KOPT-K1 (cell line): ENCODE results near the gene IGSF9.
"Not testable (repeated sequence)": the region's sequence is repeated elsewhere in the genome, so short reads cannot be mapped to it uniquely, and the experiment has no call there.

Experiments used
- H3K27ac ChIP-seq: fragments of 200-600 bp; sonication (generic); 2 replicates; pipeline ENCODE4 v1.5.1; 2016; ENCODE audit warnings: antibody characterized with exemption, mild to moderate bottlenecking, low read depth, low read length; ENCODE audit not compliant: poor library complexity, severe bottlenecking
- H3K36me3 ChIP-seq: fragments of 200-600 bp; sonication (generic); 2 replicates; pipeline ENCODE4 v1.5.1; 2017; ENCODE audit warnings: antibody characterized with exemption, mild to moderate bottlenecking, low read length, moderate library complexity; ENCODE audit not compliant: insufficient read depth
- H3K9me3 ChIP-seq: fragments of 200-600 bp; sonication (generic); 2 replicates; pipeline ENCODE4 v1.5.1; 2017; ENCODE audit warnings: antibody characterized with exemption, low read length, mild to moderate bottlenecking; ENCODE audit not compliant: insufficient read depth, poor library complexity, severe bottlenecking

IGSF9 gene

DNA sequence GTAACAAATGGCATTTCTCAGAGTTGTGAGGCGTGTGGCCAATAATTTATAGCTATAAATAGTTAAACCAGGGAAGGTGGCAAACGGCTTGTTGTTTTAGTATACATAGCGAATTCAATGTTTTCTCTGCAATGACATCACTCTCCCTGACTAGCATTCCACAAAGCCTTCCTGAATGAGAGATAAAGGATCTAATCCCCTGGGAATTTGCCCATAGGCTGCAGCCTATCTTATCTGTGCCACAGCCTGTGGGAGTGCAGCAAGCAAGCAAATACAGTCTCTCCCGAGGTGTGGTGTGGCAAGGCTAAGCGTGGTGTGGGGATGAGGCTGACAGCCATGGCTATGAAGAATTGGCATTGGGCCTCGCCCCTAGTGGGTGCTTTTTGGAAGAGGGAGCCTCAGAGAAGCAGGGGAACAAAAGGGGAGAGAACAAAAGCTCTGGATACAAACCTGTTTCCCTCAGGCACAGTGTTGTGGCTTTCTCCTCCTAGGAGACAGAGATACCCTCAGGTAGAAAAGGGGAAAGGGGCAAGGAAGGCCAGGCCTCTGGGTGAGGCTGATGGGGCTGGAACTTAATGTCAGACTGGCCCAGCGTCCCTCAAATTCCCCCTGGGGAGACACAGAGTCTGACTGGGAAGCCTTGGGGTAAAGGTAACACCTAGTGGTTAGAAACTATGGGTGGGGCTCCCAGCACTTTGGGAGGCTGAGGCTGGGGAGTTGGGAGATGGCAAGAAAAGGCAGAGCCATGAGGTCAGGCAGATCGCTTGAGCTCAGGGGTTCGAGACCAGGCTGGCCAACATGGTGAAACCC, 29.0 kb downstream of the IGSF9 start:
- H3K9me3 ChIP-seq: no peaks in the 10 kb centered on the region
- H3K27ac ChIP-seq: no peak overlapping the region
- peaks cover 62% of the 10 kb centered on the region for H3K36me3 ChIP-seq

DNA sequence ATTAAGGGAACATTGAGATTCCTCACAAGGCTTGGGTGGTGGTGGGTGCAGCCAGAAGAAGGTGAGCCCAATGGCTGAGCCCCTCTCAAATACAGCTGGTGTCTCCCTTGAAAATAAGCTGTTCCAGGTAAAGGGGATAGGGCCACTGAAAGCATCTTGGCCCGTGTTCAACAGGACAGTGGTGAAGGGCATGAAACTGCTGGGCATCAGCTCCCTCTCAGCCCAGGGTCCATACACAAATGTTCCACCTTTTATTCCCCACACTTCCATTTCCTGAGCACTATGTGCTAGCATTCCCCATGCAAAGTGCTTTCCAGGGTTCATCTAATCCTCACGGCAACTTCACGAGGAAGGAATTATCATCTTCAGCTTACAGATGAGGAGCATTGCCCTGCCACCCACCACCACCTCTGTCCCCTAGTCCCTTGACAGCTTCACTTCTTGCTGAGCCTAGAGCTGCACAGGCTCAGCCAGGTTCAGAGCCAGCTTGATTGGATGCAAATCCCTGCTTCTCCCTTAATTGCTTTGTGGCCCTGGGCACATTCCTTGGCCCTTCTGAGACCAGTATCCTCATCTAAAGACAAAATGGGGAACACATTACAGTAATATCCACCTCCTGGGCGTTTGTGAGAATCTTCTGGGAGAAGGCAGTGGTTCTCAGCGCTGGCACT, 29.7 kb downstream of the IGSF9 start:
- Histone ChIP-seq H3K27ac (no peak overlapping the region), H3K36me3 (peaks cover 55% of the 10 kb centered on the region)

DNA sequence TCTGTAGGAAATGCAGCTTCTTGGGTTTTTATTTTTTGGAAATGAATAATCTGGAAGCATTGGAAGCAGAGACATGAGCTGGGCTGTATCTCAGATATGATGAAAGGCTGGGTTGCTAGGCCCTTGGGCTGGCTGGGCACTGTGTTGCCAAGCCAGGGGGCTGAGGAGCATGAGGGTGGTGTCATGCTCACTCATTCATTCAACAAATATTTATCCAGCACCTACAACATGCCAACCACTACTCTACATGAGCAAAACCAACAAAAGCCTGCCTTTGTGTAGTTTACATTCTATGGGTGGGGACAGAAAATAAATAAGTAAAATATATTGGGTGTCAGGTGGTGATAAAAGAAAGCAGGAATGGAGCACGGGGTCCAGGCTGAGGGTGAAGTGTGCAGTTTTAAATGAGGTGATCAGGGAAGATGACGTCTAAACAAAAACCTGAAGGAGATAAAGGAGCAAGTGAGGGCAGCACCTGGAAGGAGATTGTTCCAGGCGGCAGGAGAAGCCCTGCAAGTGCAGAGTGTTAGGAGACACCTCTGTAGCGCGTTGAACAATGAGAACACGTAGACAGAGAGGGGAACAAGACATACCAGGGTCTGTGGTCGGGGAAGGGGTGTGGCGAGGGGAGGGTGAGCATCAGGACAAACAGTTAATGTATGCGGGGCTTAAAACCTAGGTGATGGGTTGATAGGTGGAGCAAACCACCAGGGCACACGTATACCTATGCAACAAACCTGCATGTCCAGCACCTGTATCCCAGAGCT, 31.0 kb downstream of the IGSF9 start:
- no peak overlapping the region for H3K27ac ChIP-seq
- H3K9me3 ChIP-seq: no peaks in the 10 kb centered on the region
- peaks cover 42% of the 10 kb centered on the region for H3K36me3 ChIP-seq

More for the DNA sequence above, 29.7 kb downstream of the IGSF9 start:
- no peaks in the 10 kb centered on the region for H3K9me3 ChIP-seq

DNA sequence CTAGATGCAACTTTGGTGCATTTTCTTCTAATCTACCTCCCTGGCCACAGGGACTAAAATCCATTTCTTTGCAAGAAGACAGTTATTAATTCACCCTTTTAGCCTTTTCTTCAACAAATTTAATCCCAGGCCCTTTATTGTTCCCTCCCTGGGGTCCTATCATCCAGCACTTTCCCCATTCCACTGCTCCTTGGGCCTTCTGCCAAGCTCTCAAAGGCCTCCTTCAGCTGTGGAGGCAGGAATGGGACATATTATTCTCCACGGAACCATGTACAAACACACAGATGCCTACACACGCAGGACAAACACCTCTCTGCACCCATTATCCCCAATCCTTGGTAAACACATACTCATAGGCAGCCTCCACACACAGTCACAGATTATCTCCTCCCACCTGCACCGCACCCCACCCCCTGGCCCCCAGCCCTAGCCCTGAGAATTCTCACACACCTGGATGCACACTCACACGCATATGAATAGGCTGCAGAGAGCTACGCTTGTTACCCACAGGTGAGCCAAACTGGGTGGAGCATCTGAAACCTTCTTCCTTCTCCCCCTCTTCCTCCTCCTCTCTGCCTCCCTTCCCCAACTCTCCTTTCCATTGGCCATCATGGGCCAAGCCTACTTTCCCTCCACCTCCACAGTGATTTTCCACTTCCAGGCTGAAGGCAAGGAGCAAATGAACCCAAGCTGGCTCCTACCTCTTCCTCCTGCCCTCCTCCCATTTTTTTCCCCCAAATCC, 31.8 kb downstream of the IGSF9 start:
- H3K27ac ChIP-seq: no peak overlapping the region
- H3K9me3 ChIP-seq: no peaks in the 10 kb centered on the region
- H3K36me3 ChIP-seq: peaks cover 34% of the 10 kb centered on the region

DNA sequence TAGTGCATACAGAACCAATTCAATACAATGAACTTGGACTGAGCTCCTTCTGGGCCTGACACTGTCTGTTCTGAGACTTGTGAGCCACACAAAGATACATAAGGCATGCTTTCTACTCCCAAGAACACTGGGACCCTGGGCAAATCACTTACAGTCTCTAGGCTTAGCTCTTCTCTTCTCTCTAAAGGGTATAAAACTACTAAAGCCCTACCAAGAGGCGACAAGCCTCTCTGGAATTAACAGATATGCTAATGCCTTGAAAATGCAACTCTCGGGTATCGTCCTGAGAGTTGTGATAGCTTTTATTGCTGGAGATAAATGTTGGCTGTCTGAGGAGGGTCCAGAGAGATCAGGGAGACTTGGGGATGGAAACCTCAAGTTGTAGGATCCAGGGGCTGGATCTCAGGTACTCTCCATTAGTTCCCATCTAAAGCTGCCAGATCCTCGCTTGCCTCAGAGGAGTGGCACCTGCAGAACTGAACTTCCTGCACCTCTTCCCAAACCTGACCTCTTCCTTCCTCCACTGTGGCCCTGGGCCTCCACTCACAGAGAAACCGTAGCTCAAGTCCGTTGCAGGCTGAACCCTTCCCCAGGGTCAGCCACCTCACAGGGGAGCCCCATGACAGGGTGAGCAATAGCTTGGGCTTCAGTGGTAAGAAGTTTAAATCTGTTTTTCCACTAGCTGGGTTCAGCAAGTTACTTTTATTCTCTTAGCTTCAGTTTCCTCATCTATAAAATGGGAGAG, 33.9 kb downstream of the IGSF9 start:
- peaks cover 13% of the 10 kb centered on the region for H3K36me3 ChIP-seq
- no peaks in the 10 kb centered on the region for H3K9me3 ChIP-seq
- peak overlapping the region; percentile 75 for H3K27ac ChIP-seq

DNA sequence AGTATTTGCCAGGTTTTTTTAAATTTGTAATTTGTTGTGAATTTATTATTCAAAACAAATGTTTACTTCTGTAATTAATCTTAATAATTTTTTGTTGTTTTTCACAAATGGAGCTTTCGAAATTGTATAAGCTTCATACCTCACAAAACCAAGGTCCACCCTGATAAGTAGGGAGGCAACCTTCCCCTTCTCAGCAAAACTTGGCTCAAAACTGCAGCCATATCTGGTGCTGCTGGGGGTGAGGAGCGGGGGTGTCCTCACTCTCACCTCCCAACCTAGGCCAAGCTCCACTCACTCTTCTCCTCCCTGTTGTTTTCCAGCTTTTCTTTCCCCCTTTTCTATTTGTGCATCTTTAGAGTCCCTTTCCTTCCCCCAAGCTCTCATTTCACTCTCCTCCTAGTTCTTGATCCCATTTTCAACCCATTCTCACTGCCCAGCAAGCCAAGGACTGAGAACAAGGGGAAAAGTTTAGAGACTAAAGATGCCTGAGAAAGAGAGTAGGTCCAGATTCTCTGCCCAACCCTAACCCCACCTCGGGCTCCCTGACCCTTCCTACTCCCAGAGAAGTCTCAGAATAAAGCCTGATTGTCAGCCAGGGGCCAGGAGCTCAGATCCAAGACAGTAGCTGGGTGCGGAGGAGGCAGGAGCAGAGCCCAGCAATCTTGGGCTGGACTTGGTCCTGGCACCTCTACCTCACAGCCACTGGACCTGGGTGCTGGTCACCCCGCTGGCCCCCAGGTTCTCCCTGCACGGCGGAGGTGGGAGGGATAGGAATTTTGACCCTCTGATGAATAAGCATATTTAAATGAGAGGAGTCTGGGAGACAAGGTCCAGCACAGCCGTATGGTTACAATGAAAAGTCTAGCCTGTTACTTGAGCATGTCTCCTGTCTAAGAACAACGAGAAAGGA, 37.1 kb downstream of the IGSF9 start:
- Histone ChIP-seq H3K36me3 (no peaks in the 10 kb centered on the region), H3K27ac (no peak overlapping the region), H3K9me3 (no peaks in the 10 kb centered on the region)

DNA sequence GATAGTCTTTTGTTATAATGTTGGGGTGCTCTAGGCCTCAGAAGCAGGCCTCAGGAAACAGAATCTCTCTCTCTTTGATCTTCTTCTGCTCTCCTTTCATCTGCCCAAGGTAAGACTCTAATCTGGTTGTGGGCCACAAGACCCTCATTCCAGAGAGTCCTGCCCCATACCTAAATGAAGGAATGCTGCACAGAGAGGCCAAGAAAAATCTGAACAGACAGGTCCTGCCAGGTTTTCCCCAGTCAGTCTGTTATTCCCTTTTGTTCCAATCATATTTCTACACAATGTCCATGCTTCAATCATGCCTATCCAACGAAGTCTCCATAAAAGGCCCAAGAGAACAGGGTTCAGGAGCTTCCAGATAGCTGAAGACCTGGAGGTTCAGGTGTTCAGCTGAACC, 38.5 kb downstream of the IGSF9 start:
- H3K27ac ChIP-seq: no peak overlapping the region
- no peaks in the 10 kb centered on the region for H3K9me3 ChIP-seq
- H3K36me3 ChIP-seq: no peaks in the 10 kb centered on the region

DNA sequence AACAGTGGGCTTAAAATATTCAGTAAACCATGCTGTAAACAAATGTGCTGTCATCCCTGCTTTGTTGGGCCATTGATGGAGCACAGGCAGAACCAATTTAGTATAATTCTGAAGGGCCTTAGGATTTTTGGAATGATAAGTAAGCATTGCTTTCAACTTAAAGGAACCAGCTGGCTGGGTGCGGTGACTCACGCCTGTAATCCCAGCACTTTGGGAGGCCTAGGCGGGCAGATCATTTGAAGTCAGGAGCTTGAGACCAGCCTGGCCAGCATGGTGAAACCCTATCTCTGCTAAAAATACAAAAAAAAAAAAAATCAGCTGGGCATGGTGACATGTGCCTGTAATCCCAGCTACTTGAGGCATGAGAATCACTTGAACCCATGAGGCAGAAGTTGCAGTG, 41.4 kb downstream of the IGSF9 start:
- not testable (repeated sequence) for H3K36me3 ChIP-seq, H3K27ac ChIP-seq, H3K9me3 ChIP-seq

DNA sequence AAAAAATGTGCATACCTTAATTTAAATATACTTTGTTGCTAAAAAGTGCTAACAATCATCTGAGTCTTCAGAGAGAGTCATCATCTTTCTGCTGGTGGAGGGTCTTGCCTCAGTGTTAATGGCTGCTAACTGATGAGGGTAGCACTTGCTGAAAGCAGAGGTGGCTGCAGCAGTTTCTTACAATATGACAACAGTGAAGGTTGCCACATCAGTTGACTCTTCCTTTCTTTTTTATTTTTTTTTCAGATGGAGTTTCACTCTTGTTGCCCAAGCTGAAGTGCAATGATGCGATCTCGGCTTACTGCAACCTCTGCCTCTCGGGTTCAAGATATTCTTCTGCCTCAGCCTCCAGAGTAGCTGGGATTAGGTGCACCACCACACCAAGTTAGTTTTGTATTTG, 42.9 kb downstream of the IGSF9 start:
- Histone ChIP-seq H3K9me3 (no peaks in the 10 kb centered on the region), H3K27ac (no peak overlapping the region), H3K36me3 (no peaks in the 10 kb centered on the region)

DNA sequence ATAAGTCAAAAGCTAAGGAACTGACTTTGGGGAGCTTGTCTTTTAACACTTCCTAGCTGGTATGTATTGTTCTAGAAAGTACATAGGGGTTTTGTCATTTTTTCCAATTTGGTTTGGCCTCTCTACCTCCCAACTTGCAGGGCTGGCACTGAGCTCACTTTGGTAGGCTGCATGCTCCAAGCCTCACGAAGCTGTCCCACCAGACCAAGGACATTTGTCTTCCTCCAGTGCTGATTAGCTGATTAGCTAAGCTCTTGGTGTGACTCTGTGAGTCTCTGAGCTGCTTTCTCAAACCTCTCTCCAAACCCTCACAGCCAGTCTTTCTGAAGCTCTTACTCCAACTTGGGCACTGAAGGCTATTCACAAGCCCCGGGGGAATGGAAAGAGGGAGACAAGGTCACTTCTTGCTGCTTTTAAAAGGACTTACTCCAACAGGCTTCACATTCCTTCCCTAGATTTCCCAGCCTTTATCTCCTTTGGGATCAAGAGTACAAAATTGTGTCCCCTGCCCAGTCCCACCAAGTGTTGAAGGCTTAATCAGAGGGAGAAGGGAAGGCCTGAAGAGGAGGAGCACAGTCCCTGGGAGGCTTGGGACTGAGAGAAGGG, 44.6 kb downstream of the IGSF9 start:
- no peak overlapping the region for H3K27ac ChIP-seq
- H3K36me3 ChIP-seq: no peaks in the 10 kb centered on the region
- no peaks in the 10 kb centered on the region for H3K9me3 ChIP-seq

DNA sequence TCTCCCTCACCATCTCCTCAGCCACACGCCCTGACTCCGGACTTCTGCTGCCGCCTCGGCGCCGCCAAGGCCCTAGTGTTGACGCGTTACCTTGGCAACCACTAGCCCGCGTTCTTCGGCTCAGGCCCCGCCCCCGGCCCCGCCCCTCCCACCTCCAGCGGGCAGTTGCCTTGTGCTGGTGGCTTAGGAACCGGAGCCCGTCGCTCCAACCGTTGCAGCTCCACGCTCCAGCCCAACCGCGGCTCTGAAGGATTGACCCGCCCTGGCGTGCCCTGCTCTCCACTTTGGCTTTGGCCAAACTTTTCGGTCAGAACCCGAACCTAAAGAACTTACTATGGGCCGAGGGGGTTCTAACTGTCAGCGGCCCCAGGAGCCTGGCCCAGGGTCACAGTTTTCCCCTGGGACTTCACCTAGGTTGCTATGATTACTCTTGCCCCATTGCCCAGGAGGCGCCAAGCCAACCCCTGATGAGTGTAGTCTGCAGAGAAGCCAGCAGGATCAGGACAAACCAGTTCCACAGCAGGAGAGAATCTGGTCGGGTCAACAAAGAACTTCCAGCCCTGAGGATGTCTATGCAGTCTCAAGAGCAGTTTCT, 45.2 kb downstream of the IGSF9 start, which contains the start of gene CFAP45:
TSS of gene CFAP45 (minus strand) at position 80 of the 595 bp plus-strand sequence. CDS start at position 13, 67 bp downstream.
- Histone ChIP-seq H3K9me3 (no peaks in the 10 kb centered on the region), H3K27ac (no peak within 1 kb of the TSS), H3K36me3 (no peaks in the 10 kb centered on the region)

DNA sequence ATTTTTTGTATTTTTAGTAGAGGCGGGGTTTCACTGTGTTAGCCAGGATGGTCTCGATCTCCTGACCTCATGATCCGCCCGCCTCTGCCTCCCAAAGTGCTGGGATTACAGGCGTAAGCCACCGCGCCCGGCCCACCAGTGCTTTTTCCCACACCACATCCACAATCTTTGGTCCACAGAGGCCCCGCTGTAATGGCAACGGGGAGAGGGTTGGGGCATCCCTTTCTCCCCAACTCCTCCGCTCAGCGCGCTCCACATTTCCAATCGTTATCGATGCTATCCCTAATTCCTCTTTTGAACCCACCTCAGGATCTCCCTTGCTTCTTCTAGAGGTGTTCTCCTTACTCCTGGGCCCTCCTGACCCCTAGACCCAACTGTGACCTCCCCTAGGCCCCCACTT, 45.8 kb downstream of the IGSF9 start:
- not testable (repeated sequence) for H3K27ac ChIP-seq, H3K9me3 ChIP-seq, H3K36me3 ChIP-seq

DNA sequence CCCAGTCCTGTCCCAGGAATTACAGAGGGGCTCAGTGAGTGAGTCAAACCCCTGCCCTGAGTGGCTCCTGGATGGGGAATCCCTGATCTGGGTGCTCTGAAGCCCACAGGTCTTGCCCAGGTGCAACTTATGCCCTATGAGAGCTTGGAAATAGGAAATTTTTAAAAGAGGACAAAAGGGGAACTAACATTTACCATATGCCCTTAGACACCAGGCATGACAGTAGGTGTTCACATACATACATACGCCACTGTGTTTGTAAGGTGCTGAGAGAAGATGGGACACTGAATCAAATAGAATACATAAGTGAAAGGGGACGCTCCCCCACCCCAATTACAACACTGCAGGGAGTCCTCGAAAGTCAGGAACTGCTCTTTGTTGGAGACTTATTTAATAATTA, 46.9 kb downstream of the IGSF9 start:
- H3K36me3 ChIP-seq: no peaks in the 10 kb centered on the region
- no peaks in the 10 kb centered on the region for H3K9me3 ChIP-seq
- H3K27ac ChIP-seq: no peak overlapping the region
